Spleen (tissue), 7 donors: ENCODE data around the gene DOCK2.

Experiments
- POLR2A ChIP-seq, 3 donors: fragments of 450-650 bp; IDR thresholded peaks; one replicate each; pipeline ENCODE4 v1.5.1; 2017; ENCODE audit warnings: antibody characterized with exemption in 3 of 3, mild to moderate bottlenecking in 1 of 3
- POLR2AphosphoS5 ChIP-seq, 3 donors: sonication (generic); formaldehyde crosslinking; IDR thresholded peaks; one replicate each; pipeline ENCODE4 v1.5.1; 2017; ENCODE audit warnings: antibody characterized with exemption in 3 of 3
- TF ChIP-seq, protein P1 (sequence below), 11 experiments: fragments of 200-600 bp in 7 of 11; fragments of 450-650 bp in 4 of 11; sonication (generic) in 4 of 11; IDR thresholded peaks in 8 of 11; conservative IDR thresholded peaks in 3 of 11; 1 replicate in 7 of 11; 2 replicates in 4 of 11; pipeline versions ENCODE4 v1.4.0 to v1.8.0; 2016 to 2021; ENCODE audit warnings: antibody characterized with exemption in 11 of 11, inconsistent platforms in 4 of 11, mild to moderate bottlenecking in 1 of 11
- donor health status: DM: no; HTN: no; CAD: no; lungs with moderate emphysema.
- donor health status: DM: no; HTN: no; CAD: no.
- donor health status: DM: no; HTN: no; CAD: no.

DNA sequence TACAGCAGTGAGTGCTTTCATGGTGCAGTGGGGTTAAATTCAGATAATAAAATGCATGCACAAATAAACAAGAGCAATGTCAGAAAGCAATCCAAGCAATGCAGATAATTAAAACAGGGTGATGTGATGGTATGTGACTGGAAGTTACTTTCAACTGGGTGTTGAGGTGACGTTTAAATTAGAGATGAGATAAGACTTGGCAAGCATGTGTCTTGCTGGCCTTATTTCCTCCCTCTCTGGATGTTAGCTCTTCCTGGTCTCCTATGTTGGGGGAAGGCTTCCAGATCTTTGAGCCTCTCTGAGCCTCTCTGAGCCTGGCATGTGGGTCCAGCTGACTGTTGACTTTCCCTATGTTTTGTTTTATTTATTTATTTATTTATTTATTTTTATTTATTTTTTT lies 54.4 kb downstream of the DOCK2 start:
- TF ChIP-seq, protein P1, sequence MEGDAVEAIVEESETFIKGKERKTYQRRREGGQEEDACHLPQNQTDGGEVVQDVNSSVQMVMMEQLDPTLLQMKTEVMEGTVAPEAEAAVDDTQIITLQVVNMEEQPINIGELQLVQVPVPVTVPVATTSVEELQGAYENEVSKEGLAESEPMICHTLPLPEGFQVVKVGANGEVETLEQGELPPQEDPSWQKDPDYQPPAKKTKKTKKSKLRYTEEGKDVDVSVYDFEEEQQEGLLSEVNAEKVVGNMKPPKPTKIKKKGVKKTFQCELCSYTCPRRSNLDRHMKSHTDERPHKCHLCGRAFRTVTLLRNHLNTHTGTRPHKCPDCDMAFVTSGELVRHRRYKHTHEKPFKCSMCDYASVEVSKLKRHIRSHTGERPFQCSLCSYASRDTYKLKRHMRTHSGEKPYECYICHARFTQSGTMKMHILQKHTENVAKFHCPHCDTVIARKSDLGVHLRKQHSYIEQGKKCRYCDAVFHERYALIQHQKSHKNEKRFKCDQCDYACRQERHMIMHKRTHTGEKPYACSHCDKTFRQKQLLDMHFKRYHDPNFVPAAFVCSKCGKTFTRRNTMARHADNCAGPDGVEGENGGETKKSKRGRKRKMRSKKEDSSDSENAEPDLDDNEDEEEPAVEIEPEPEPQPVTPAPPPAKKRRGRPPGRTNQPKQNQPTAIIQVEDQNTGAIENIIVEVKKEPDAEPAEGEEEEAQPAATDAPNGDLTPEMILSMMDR (IDR thresholded peaks at IDR 0.05 in 8 of 11, conservative IDR thresholded peaks at IDR 0.05 in 3 of 11), result no peak
- no peak for TF ChIP-seq POLR2AphosphoS5 (IDR thresholded peaks at IDR 0.05)
- TF ChIP-seq POLR2A (IDR thresholded peaks at IDR 0.05), result no peak
